GM19463 (cell line): ENCODE measurements around the gene TOLLIP.
"Not testable (repeated sequence)": the region's sequence is repeated elsewhere in the genome, so short reads cannot be mapped to it uniquely, and the experiment has no call there.

ENCODE experiments used
- ATAC-seq: cut with Tn5 transposase; IDR thresholded peaks from one replicate; pipeline ENCODE4 v1.9.1; 2021; ENCODE audit warnings: mild to moderate bottlenecking, moderate library complexity; ENCODE audit not compliant: unreplicated experiment

The TOLLIP gene

DNA sequence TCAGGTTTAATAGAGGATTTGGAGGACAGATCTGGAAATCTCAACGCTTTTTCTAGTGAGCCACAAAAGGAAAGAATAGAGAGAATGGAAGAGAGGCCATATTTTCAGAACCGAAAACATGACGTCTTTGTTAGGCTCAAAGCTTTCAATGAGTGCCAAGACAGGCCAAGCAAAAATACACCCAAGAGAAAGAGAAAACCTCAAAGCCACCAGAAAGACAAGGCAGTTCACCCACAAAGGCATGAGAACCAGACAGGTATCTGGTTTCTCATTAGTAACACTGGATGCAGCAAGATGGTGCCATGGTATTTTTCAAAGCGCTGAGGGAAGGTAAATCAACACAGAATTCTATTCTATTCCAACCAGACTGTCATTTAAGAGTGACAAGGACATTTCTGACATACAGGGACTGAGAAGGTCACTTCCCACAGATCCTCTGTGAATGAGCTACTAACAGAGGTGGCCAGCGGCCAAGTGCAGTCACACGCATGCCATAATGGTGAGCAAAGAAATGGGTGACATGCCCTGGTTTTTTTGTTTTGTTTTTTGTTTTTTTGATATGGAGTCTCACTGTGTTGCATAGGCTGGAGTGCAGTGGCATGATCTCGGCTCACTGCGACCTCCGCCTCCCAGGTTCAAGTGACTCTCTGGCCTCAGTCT lies 41.9 kb downstream of the TOLLIP start:
- ATAC-seq, result no peak

DNA sequence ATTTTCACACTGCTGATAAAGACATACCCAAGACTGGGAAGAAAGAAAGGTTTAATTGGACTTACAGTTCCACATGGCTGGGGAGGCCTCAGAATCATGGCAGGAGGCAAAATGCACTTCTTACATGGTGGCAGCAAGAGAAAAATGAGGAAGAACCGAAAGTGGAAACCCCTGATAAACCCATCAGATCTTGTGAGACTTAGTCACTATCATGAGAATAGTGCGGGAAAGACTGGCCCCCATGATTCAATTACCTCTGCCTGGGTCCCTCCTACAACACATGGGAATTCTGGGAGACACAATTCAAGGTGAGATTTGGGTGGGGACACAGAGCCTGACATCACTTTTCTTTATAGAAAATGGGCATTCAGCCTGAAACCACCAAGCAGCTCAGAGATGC lies 42.5 kb downstream of the TOLLIP start:
- not testable (repeated sequence) for ATAC-seq

DNA sequence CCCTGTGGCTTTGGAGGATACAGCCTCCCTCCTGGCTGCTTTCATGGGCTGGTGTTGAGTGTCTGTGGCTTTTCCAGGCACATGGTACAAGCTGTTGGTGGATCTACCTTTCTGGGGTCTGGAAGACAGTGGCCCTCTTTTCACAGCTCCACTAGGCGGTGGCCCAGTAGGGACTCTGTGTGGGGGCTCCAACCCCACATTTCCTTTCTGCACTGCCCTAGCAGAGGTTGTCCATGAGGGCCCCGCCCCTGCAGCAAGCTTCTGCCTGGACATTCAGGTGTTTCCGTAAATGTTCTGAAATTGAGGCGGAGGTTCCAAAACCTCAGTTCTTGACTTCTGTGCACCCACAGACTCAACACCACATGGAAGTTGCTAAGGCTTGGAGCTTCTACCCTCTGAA lies 44.0 kb downstream of the TOLLIP start:
- ATAC-seq, result not testable (repeated sequence)

DNA sequence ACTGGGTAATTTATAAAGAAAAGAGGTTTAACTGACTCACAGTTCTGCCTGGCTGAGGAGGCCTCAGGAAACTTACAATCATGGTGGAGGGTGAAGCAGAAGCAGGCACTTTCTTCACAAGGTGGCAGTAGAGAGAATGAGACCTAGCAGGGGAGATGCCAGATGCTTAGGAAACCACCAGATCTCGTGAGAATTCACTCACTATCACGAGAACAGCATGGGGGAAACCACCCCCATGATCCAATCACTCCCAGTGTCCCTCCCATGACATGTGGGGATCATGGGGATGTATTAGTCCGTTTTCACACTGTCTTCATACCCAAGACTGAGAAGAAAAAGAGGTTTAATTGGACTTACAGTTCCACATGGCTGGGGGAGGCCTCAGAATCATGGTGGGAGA lies 45.0 kb downstream of the TOLLIP start:
- ATAC-seq, result not testable (repeated sequence)

DNA sequence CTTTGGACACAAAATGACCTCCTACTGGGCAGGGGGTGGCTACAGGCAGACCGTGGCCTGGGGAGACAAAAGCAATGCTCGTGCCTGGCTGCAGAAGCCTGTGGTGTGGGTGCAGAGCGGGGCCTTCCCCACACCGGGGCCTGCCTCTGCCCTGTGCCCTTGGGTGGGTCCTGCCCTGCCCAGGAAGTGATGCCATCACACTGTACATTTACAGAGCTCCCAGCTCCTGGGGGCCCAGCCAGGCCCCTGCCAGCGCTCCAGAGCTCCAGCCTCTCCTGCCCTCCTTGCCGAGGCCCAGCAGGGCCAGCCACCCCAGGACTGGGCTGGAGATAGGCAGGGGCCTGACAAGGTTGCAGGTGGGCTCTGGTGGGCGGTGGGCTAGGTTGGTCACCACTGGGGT lies 46.4 kb downstream of the TOLLIP start:
- ATAC-seq, result peak; percentile 14

DNA sequence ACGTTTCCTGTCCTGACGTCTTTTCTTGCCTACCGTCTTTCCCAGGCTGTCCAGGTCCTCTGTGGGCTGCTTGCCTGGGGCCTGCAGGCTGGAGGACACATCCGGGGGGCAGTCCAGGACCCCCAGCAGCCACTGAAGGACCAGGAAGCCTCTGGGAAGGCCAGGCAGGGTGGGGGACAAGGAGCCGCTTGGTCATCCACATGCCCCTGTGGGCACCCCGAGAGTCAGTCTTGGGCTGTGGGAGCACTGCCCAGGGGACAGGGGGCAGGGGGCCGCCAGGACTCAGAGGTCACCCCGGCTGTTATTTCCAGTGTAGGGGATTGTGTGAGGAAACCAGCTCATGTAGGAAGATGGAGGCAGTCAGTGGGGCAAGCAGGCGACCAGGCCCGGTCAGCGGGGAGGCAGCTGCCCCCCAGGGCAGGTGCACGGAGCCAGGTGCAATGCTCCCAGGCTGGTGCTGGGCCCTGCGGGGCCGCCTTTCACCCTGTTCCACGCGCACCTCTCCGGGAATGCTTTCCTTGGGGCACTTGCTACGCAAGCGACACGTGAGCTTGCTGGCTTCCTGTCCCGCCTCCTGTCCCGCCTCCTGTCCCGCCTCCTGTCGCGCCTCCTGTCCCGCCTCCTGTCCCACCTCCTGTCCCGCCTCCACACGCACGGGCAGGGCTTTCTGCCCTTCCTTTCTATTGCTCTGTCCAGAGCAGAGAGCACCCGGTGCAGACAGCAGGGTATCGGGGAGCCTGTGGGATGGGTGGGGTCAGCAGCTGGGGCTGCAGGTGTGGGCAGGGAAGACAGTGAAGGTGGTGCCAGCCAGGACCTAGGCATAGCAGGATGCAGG lies 47.0 kb downstream of the TOLLIP start:
- peak; percentile 82 for ATAC-seq

DNA sequence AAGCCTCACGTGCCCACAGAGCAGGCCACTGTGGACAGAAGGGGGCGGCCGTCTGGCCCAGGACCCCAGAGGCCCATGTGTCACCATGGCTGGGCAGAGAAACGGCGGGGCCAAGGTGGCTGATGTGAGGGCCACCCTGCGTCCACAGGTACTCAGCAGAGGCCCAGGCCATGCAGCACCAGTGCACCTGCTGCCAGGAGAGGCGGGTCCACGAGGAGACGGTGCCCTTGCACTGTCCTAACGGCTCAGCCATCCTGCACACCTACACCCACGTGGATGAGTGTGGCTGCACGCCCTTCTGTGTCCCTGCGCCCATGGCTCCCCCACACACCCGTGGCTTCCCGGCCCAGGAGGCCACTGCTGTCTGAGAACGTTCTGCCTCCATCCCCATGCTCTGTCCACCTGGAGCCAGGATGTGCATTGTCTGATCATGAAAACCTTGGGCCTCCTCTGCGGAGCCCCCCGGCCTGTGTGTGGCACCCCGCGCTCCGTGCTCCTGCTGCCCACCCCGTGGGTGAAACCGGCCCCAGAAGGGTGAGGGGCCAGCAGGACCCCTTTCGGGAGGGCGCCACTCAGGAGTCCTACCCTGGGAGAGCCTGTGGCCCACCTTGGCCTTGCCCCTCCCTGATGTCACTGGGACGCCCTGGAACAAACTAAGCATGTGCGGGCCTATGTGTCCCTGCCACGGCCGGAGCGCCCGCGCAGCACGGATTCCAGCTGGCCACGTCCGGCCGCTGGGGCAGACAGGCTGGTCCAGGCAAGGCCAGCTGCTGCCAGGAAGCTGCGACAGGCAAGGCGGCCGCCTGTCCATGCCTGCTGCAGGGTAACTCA lies 48.0 kb downstream of the TOLLIP start:
- no peak for ATAC-seq

DNA sequence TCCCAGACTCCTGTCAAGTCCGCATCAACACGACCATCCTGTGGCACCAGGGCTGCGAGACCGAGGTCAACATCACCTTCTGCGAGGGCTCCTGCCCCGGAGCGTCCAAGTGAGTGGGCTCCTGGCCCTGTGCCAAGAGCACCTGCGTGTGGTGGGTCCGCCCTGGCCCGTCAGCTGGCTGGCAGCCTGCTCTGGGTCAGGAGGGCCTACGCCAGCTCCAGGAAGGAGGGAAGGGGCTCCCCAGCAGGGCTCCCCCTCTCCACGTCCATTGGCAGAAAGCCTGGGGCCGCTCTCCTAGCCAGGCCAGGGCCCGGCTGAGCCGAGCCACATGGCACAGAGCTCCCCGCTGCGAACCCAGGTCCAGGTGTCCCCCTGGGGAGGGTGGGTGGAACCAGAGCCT lies 48.8 kb downstream of the TOLLIP start:
- no peak for ATAC-seq

DNA sequence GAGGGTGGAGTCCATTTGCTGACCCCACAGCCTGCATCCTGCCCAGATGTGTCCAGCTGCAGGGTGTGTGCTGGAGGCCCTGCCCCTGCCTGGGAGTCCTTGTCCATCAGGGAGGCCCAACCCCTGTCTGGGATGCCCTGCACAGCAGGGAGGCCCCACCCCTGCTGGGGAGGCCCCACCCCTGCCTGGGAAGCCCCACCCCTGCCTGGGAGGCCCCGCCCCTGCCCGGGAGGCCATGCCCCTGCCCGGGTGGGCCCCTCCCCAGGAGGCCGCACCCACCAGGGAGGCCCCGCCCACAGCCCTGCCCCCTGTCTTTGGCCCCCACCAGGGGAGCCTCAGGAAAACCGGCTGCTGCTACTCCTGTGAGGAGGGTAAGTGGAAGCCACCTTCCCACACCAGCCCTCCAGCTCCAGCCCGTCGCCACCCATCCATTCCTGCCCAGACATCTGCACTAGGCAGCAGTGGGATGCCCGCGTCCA lies 49.4 kb downstream of the TOLLIP start:
- ATAC-seq, result no peak

DNA sequence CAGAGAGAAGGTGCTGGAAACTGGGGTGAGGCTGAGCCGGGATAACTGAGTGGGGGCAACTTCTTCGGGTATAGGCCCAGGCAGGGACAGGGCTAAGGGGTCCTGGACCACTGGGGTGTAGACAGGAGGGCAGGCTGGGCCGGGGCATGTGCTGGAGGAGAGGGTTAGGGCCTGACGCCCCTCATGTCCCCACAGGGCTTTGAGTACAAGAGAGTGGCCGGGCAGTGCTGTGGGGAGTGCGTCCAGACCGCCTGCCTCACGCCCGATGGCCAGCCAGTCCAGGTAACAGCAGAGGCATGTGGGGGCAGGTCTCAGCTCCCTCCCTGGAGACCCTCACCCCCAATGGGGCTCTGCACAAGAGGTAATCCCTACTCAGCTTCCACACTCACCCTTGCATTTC lies 49.9 kb downstream of the TOLLIP start:
- no peak for ATAC-seq

DNA sequence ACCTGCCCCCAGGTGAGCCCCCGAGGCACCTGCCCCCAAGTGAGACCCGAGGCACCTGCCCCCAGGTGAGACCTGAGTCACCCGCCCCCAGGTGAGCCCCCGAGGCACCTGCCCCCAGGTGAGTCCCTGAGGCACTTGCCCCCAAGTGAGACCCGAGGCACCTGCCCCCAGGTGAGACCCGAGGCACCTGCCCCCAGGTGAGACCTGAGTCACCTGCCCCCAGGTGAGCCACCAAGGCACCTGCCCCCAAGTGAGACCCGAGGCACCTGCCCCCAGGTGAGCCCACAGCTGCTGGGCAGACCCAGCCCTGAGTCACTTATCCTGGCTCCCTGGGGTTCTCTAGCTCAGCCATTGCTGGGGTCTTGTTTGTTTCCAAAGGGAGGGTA lies 50.4 kb downstream of the TOLLIP start:
- no peak for ATAC-seq

DNA sequence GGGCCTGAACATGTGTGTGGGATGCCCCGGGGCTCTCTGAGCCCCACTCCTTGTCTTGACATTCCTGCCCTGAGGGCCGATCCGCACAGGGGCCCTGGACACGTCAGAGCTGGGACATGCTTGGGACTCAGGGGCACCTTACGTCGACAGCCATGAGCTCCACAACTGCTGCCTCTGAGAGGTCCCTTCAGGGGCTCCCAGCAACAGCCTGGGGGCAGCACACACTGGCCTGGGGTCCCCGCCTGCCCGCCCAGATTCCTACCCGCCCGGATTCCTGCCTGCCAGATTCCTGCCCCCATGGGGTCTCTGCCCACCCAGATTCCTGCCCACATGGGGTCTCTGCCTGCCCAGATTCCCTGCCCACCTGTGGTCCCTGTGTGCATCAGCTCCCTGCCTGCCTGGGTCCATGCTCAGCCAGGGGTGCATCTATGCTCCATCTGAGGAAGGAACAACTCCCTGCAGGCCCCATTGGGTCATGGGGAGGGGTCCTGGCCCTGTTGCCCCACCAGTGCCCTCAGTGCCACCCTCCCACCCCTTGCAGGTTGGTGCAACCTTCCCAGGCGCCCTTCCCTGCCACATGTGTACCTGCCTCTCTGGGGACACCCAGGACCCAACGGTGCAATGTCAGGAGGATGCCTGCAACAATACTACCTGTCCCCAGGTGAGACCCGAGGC lies 50.9 kb downstream of the TOLLIP start:
- no peak for ATAC-seq

DNA sequence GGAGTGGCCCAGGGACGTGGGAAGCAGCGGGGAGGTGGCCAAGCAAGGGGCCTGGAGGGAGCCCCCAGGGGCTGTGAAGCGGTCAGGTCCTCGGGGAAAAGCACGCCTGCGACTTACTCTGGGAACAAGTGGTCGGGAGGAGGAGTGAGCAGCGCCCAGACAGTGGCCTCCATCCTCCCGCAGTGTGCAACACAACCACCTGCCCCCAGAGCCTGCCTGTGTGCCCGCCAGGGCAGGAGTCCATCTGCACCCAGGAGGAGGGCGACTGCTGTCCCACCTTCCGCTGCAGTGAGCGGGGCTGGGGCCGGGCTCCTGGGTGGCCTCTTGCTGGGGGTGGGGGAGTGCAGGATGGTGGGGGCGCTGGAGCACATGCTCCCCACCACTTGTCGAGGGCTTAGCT lies 51.5 kb downstream of the TOLLIP start:
- no peak for ATAC-seq

DNA sequence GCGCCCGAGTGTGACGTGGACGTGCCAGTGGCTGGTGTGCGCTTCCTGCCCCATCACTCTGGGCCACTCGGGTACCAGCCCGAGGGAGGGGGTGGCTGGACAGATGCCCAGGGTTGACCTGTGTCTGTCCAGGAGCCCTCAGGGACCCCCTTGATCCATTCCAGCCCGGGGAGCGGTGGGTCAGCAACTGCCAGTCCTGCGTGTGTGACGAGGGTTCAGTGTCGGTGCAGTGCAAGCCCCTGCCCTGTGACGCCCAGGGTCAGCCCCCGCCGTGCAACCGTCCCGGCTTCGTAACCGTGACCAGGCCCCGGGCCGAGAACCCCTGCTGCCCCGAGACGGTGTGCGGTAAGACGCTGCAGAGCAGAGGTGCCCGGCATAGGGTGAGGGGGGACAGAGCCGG lies 52.1 kb downstream of the TOLLIP start:
- no peak for ATAC-seq

DNA sequence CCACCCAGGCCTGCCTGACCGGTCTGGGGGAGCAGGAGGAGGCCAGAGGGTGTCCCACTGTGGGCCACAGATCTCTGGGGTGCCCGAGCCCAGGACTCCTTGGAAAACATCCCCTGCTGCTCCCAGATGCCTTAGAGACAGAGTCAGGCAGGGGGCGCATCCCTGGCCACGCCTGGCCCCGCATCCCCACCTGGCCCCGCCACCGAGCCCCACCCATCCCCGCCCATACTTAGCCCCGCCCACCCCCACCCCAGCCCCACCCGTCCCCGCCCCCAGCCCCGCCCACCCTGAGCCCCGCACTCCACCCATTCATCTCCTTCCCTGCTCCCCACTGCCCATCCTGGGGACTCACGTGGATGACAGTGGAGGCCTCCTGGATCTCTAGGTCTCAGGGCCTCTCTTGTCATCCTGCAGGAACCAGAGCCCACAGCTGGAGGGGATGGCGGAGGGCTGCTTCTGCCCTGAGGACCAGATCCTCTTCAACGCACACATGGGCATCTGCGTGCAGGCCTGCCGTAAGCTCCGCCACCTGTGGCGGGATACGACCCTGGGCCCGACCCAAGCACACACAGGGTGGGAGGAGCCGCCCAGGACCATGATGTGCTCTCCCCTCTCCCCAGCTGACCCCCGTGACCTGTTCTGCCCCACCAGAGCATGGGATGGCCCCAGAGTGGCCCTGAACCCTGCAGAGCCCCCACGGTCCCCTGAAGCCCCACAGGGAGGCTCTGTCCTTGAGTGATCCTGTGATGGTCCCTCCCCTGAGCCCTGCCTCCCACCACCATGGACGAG lies 53.0 kb downstream of the TOLLIP start:
- no peak for ATAC-seq

DNA sequence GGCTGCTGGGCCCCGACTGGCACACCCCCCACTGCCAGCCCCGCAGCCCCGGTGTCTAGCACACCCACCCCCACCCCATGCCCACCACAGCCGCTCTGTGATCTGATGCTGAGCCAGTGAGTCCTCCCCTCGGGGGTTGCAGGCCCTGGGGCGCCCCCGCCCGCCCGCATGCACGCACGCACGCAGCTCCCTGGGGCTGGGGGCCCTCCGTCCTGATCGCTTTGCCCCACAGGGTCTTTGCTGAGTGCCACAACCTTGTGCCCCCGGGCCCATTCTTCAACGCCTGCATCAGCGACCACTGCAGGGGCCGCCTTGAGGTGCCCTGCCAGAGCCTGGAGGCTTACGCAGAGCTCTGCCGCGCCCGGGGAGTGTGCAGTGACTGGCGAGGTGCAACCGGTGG lies 54.3 kb downstream of the TOLLIP start:
- ATAC-seq, result no peak

DNA sequence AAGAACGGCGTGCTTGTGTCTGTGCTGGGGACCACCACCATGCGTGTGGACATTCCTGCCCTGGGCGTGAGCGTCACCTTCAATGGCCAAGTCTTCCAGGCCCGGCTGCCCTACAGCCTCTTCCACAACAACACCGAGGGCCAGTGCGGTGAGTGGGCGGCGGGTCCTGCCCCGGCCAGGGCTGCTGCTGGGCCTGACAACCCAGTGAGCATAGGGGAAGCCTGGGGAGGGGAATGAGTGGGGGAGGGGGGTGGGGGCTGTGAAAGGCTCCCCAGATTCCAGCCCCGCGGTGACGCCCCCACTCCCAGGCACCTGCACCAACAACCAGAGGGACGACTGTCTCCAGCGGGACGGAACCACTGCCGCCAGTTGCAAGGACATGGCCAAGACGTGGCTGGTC lies 54.7 kb downstream of the TOLLIP start:
- ATAC-seq, result no peak

DNA sequence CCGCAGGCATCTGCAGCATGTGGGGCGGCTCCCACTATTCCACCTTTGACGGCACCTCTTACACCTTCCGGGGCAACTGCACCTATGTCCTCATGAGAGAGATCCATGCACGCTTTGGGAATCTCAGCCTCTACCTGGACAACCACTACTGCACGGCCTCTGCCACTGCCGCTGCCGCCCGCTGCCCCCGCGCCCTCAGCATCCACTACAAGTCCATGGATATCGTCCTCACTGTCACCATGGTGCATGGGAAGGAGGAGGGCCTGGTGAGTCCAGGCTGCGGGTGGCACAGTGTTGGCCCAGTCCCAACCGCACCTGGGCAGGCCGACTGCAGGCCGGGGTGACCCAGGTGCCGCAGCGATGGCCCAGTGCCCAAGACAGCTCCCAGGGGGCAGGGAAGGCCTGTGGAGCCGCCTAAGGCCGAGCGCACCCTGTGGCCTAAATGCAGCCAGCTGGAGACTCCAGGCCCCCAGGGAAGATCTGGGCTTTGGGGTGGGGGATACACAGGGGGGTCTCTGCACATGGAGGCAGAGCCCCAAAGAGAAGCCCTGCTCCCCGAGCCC lies 55.3 kb downstream of the TOLLIP start:
- ATAC-seq, result no peak

DNA sequence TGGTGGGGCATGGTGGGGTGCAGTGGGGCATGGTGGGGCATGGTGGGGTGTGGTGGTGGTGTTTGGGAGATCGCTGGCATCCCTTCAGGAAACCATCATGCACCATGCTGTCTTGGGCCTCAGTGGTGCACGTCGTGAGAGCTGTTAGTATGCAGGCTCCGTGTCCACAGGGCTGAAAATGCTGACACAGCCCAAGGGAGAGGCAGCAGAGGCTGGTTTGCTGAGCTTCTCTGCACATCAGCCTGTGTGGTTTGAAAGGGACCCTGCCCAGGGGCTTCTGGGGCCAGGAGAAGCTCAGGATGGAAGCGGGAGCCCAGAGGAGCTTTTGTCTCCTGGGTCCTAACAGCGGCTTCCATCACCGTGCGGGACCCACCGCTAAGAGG lies 56.3 kb downstream of the TOLLIP start:
- no peak for ATAC-seq
